RWPE2 (cell line): ENCODE measurements around the gene CARS2.

Source experiments
- ATAC-seq: fragments of 200-7000 bp; cut with Tn5 transposase; 3 replicates; pipeline ENCODE4 v1.9.1; 2021; ENCODE audit warnings: low read depth
- DNase-seq: peaks from one replicate; pipeline ENCODE4 v3.0.0-alpha.2; 2020; ENCODE audit warnings: low spot score
- H3K27ac ChIP-seq: fragments of 450-650 bp; 2 replicates; pipeline ENCODE4 v1.5.1; 2017; ENCODE audit warnings: mild to moderate bottlenecking; ENCODE audit not compliant: poor library complexity, severe bottlenecking
- H3K27me3 ChIP-seq: fragments of 250-450 bp; sonication (Bioruptor Pico); 2 replicates; pipeline ENCODE4 v1.5.1; 2021; ENCODE audit warnings: mild to moderate bottlenecking, moderate library complexity; ENCODE audit not compliant: insufficient read depth, poor library complexity, severe bottlenecking
- H3K36me3 ChIP-seq: fragments of 250-450 bp; sonication (Bioruptor Pico); 2 replicates; pipeline ENCODE4 v1.5.1; 2020; ENCODE audit warnings: low read depth, mild to moderate bottlenecking, moderate library complexity
- H3K4me1 ChIP-seq: fragments of 250-450 bp; sonication (Bioruptor Pico); 2 replicates; pipeline ENCODE4 v1.5.1; 2021; ENCODE audit warnings: mild to moderate bottlenecking, moderate library complexity; ENCODE audit not compliant: insufficient read depth, poor library complexity, severe bottlenecking
- H3K4me3 ChIP-seq: fragments of 250-450 bp; sonication (Bioruptor Pico); 2 replicates; pipeline ENCODE4 v1.5.1; 2021; ENCODE audit warnings: mild to moderate bottlenecking, moderate library complexity; ENCODE audit not compliant: severe bottlenecking
- H3K9me3 ChIP-seq: fragments of 250-450 bp; sonication (Bioruptor Pico); 2 replicates; pipeline ENCODE4 v1.5.1; 2021; ENCODE audit warnings: mild to moderate bottlenecking, moderate library complexity; ENCODE audit not compliant: severe bottlenecking
- CTCF ChIP-seq: fragments of 450-650 bp; IDR thresholded peaks from one replicate; pipeline ENCODE4 v1.5.1; 2017; ENCODE audit warnings: mild to moderate bottlenecking, moderate library complexity; ENCODE audit not compliant: poor library complexity, severe bottlenecking

CARS2 gene

GRCh38 chr13:110640591-110641029, 65.3 kb downstream of the CARS2 start:
- Histone ChIP-seq H3K36me3 (peaks cover 83% of the 10 kb centered on the region), H3K4me1 (no peaks in the 10 kb centered on the region), H3K27ac (no peak overlapping the region), H3K27me3 (no peaks in the 10 kb centered on the region), H3K4me3 (no peak overlapping the region), H3K9me3 (no peaks in the 10 kb centered on the region)
- ATAC-seq, result no peak
- no peak for TF ChIP-seq CTCF
- no peak for DNase-seq

- ATAC-seq (no peak), DNase-seq (no peak)
- Histone ChIP-seq H3K27ac (no peak overlapping the region), H3K36me3 (peaks cover 90% of the 10 kb centered on the region), H3K27me3 (no peaks in the 10 kb centered on the region), H3K4me1 (no peaks in the 10 kb centered on the region), H3K4me3 (no peak overlapping the region), H3K9me3 (no peaks in the 10 kb centered on the region)
- no peak for TF ChIP-seq CTCF
Observed at GRCh38 chr13:110639935-110640334, 66.0 kb downstream of the CARS2 start.

- Histone ChIP-seq H3K27me3 (no peaks in the 10 kb centered on the region), H3K9me3 (no peaks in the 10 kb centered on the region), H3K36me3 (peaks cover 93% of the 10 kb centered on the region), H3K27ac (no peak overlapping the region), H3K4me3 (no peak overlapping the region), H3K4me1 (no peaks in the 10 kb centered on the region)
- DNase-seq, result no peak
- ATAC-seq, result no peak
- TF ChIP-seq CTCF, result no peak
Observed at GRCh38 chr13:110638814-110639806, 66.8 kb downstream of the CARS2 start.

- no peak overlapping the region for H3K27ac ChIP-seq
- DNase-seq (no peak), ATAC-seq (no peak)
- no peaks in the 10 kb centered on the region for H3K9me3 ChIP-seq
- no peaks in the 10 kb centered on the region for H3K27me3 ChIP-seq
- peaks cover 91% of the 10 kb centered on the region for H3K36me3 ChIP-seq
- no peak for TF ChIP-seq CTCF
- no peaks in the 10 kb centered on the region for H3K4me1 ChIP-seq
- no peak overlapping the region for H3K4me3 ChIP-seq
Observed at GRCh38 chr13:110638257-110638656, 67.7 kb downstream of the CARS2 start.

- H3K9me3 ChIP-seq, result no peaks in the 10 kb centered on the region
- no peak overlapping the region for H3K27ac ChIP-seq
- TF ChIP-seq CTCF, result no peak
- no peak overlapping the region for H3K4me3 ChIP-seq
- DNase-seq, result no peak
- ATAC-seq, result peak; percentile 10; the same call in 1 of the 3 replicates
- H3K4me1 ChIP-seq, result no peaks in the 10 kb centered on the region
- H3K27me3 ChIP-seq, result no peaks in the 10 kb centered on the region
- peaks cover 87% of the 10 kb centered on the region for H3K36me3 ChIP-seq
Observed at GRCh38 chr13:110637747-110638146, 68.2 kb downstream of the CARS2 start.
